Measurements from ENCODE around the gene ZNF222.

- TF ChIP-seq CTCF (IDR thresholded peaks at IDR 0.05): no peak
- no peak for TF ChIP-seq POLR2A (IDR thresholded peaks at IDR 0.05)
- TF ChIP-seq EP300 (IDR thresholded peaks at IDR 0.05): no peak
Observed at GRCh38 chr19:44071824-44072542, 46.8 kb downstream of the ZNF222 start, which contains the start of gene ZNF284.

All from suprapubic skin (tissue), 3 donors.